ENCODE results near the gene FOXP1. TPM values are rescaled to one million over a fixed set of nuclear protein-coding genes. Genes with fewer than 3 reads are reported as not detected.

Gene FOXP1
- total RNA-seq, 2 experiments from 2014 or later = 493 to 508 TPM

DNA sequence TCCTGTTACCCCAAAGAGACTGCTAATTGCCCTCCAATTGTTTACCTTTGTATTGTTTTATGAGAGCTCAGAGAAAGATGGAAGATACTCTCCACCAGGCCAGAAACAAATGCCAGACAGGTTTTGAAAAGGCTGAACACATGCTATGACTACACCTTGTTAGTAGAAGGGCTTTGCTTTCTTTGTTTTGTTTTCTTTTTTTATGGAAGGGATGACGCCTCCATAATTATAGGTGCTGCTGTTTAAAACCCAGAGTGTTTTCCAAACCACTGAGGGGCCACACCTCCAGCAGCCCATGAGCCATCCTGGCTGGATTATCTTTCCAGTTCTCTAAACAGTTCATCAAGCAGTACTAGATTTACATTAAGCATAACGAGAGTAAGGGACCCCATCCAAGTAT, 5.6 kb upstream of the FOXP1 start:
- H3K27me3 ChIP-seq (ENCODE audit: control insufficient read depth in 1 of 2, insufficient read depth in 2 of 2, low read length in 2 of 2) = no peaks in the 10 kb centered on the region
- Mint-ChIP-seq H3K27ac (no peak overlapping the region), H3K4me1 (ENCODE audit: low read depth) (peaks cover 27% of the 10 kb centered on the region), H3K9me3 (no peaks in the 10 kb centered on the region), H3K4me3 (no peak overlapping the region), H3K36me3 (ENCODE audit: low read depth) (peaks cover 4% of the 10 kb centered on the region), H3K27me3 (no peaks in the 10 kb centered on the region)
- ATAC-seq (ENCODE audit: poor library complexity) = no peak
- H3K4me3 ChIP-seq (ENCODE audit: low read length) = no peak overlapping the region
- ChIA-PET POLR2A (no interaction called here), CTCF (interaction anchor here (1.9 kb wide), 1 partner anchor 10 kb away, joined by 4 read pairs; no protein-coding TSS in a partner anchor)
- H3K9me3 ChIP-seq (ENCODE audit: control insufficient read depth in 1 of 2, insufficient read depth in 1 of 2, low read length in 2 of 2) = no peaks in the 10 kb centered on the region
- intact Hi-C loops (cut with DNase I, micrococcal nuclease) = loop anchor here (5.0 to 10.0 kb wide), 9 partner anchors 116 to 1522 kb away; partner anchors contain the start of genes PPP4R2 (in 1 of the 2) and SHQ1 (in 1 of the 2)
- peaks cover 6% of the 10 kb centered on the region for H3K4me1 ChIP-seq (ENCODE audit: insufficient read depth, low read length)
- no peak for DNase-seq
- H3K36me3 ChIP-seq (ENCODE audit: insufficient read depth, low read length) = no peaks in the 10 kb centered on the region
- TF ChIP-seq, protein P1, sequence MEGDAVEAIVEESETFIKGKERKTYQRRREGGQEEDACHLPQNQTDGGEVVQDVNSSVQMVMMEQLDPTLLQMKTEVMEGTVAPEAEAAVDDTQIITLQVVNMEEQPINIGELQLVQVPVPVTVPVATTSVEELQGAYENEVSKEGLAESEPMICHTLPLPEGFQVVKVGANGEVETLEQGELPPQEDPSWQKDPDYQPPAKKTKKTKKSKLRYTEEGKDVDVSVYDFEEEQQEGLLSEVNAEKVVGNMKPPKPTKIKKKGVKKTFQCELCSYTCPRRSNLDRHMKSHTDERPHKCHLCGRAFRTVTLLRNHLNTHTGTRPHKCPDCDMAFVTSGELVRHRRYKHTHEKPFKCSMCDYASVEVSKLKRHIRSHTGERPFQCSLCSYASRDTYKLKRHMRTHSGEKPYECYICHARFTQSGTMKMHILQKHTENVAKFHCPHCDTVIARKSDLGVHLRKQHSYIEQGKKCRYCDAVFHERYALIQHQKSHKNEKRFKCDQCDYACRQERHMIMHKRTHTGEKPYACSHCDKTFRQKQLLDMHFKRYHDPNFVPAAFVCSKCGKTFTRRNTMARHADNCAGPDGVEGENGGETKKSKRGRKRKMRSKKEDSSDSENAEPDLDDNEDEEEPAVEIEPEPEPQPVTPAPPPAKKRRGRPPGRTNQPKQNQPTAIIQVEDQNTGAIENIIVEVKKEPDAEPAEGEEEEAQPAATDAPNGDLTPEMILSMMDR (IDR thresholded peaks at IDR 0.05) = no peak
- no peak overlapping the region for H3K27ac ChIP-seq (ENCODE audit: low read depth in 1 of 2, low read length in 2 of 2)

DNA sequence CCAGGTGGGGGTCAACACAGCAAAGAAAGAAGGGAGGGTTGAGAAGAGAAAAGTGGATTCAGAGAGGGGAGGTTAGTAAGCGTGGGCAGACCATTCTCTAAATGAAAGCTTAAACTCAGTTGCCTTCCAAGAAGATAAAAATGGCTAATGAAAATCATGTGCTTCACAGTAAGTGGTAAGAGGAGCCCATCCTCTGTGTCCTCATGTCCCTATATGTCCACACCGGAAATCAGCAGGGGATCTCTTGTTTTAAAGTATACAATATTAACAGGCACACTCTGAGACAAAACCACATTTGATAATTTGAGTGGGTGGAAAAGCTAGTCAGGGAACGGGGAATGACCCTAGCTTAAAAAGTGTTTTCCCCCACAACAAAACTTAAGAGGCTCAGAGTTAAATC, 4.4 kb upstream of the FOXP1 start:
- no peak overlapping the region for H3K27ac Mint-ChIP-seq
- no peak for ATAC-seq (ENCODE audit: poor library complexity)
- CTCF ChIA-PET = interaction anchor here (0.8 kb wide), 1 partner anchor 1038 kb away, joined by 3 read pairs; no protein-coding TSS in a partner anchor

DNA sequence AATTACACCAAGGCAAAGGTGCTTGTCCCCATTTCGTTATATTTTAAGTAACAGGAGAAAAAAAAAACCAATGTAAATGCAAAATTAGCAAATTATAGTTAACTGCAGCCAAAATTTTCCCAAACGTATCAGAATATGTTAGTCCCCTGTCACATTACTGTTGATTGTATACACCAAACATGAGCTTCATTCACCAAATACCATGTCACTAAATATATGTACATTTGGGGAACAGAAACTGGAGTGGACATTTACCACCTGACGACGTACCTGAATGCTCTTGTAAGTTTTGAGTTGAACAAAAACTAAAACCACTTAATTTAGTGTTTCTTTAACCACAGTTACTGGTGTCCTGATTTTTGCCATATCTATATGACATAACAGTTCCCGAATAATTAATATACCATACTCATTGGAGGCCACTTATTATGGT, 3.3 kb upstream of the FOXP1 start:
- peaks cover 27% of the 10 kb centered on the region for H3K4me1 Mint-ChIP-seq (ENCODE audit: low read depth)
- no peaks in the 10 kb centered on the region for H3K9me3 ChIP-seq (ENCODE audit: control insufficient read depth in 1 of 2, insufficient read depth in 1 of 2, low read length in 2 of 2)
- peak overlapping the region; percentile 85 for H3K27ac Mint-ChIP-seq
- H3K4me3 Mint-ChIP-seq = no peak overlapping the region
- intact Hi-C loops (cut with DNase I, micrococcal nuclease) = loop anchor here (1.0 to 10.0 kb wide), 10 partner anchors 118 to 1520 kb away; partner anchors contain the start of genes PPP4R2 (in 1 of the 2) and SHQ1 (in 1 of the 2)
- H3K36me3 ChIP-seq (ENCODE audit: insufficient read depth, low read length) = no peaks in the 10 kb centered on the region
- ATAC-seq (ENCODE audit: poor library complexity) (no peak), DNase-seq (no peak)
- TF ChIP-seq, protein P1 (IDR thresholded peaks at IDR 0.05) = peak; percentile 44
- H3K9me3 Mint-ChIP-seq = no peaks in the 10 kb centered on the region
- H3K36me3 Mint-ChIP-seq (ENCODE audit: low read depth) = peaks cover 21% of the 10 kb centered on the region
- no peaks in the 10 kb centered on the region for H3K27me3 ChIP-seq (ENCODE audit: control insufficient read depth in 1 of 2, insufficient read depth in 2 of 2, low read length in 2 of 2)
- no peak overlapping the region for H3K27ac ChIP-seq (ENCODE audit: low read depth in 1 of 2, low read length in 2 of 2)
- POLR2A ChIA-PET = interaction anchor here (0.6 kb wide), 1 partner anchor 187 kb away, joined by 3 read pairs; no protein-coding TSS in a partner anchor
- CTCF ChIA-PET = interaction anchor here (1.0 to 1.4 kb wide), 3 partner anchors 132 to 1036 kb away, joined by 3 to 7 read pairs (median 4); no protein-coding TSS in a partner anchor
- no peaks in the 10 kb centered on the region for H3K27me3 Mint-ChIP-seq
- no peak overlapping the region for H3K4me3 ChIP-seq (ENCODE audit: low read length)
- H3K4me1 ChIP-seq (ENCODE audit: insufficient read depth, low read length) = peaks cover 15% of the 10 kb centered on the region

More for the DNA sequence above, 4.4 kb upstream of the FOXP1 start:
- no peaks in the 10 kb centered on the region for H3K27me3 Mint-ChIP-seq
- Histone ChIP-seq H3K4me3 (ENCODE audit: low read length) (no peak overlapping the region), H3K36me3 (ENCODE audit: insufficient read depth, low read length) (no peaks in the 10 kb centered on the region), H3K27me3 (ENCODE audit: control insufficient read depth in 1 of 2, insufficient read depth in 2 of 2, low read length in 2 of 2) (no peaks in the 10 kb centered on the region), H3K4me1 (ENCODE audit: insufficient read depth, low read length) (peaks cover 6% of the 10 kb centered on the region), H3K9me3 (ENCODE audit: control insufficient read depth in 1 of 2, insufficient read depth in 1 of 2, low read length in 2 of 2) (no peaks in the 10 kb centered on the region), H3K27ac (ENCODE audit: low read depth in 1 of 2, low read length in 2 of 2) (no peak overlapping the region)
- H3K36me3 Mint-ChIP-seq (ENCODE audit: low read depth) = peaks cover 11% of the 10 kb centered on the region
- H3K4me1 Mint-ChIP-seq (ENCODE audit: low read depth) = peaks cover 27% of the 10 kb centered on the region
- POLR2A ChIA-PET = no interaction called here
- no peak for DNase-seq
- TF ChIP-seq, protein P1 (IDR thresholded peaks at IDR 0.05) = no peak
- no peaks in the 10 kb centered on the region for H3K9me3 Mint-ChIP-seq
- no peak overlapping the region for H3K4me3 Mint-ChIP-seq
- intact Hi-C loops (cut with DNase I, micrococcal nuclease) = loop anchor here (5.0 to 10.0 kb wide), 9 partner anchors 117 to 1521 kb away; partner anchors contain the start of genes PPP4R2 (in 1 of the 2) and SHQ1 (in 1 of the 2)
